Trophoblast cell (in vitro differentiated cells and primary cell): ENCODE data around the gene CAPZB.

Experiments
- DNase-seq, 2 donors: peaks; one replicate each; pipeline ENCODE4 v3.0.0-alpha.2; 2016
- H2AFZ ChIP-seq: 2 replicates; pipeline ENCODE4 v1.6.1; 2013; ENCODE audit warnings: low read length, moderate library complexity, mild to moderate bottlenecking; ENCODE audit not compliant: insufficient read depth, poor library complexity
- H2AK5ac ChIP-seq: 2 replicates; pipeline ENCODE4 v1.6.1; 2013; ENCODE audit warnings: mild to moderate bottlenecking, low read length
- H2BK120ac ChIP-seq: 2 replicates; pipeline ENCODE4 v1.6.1; 2013; ENCODE audit warnings: low read length, mild to moderate bottlenecking, moderate library complexity; ENCODE audit not compliant: insufficient read depth, poor library complexity
- H2BK12ac ChIP-seq: 2 replicates; pipeline ENCODE4 v1.6.1; 2013; ENCODE audit warnings: mild to moderate bottlenecking, low read length, moderate library complexity
- H2BK5ac ChIP-seq: 2 replicates; pipeline ENCODE4 v1.6.1; 2013; ENCODE audit warnings: low read length, low read depth, moderate library complexity, mild to moderate bottlenecking; ENCODE audit not compliant: poor library complexity
- H3K14ac ChIP-seq: 2 replicates; pipeline ENCODE4 v1.6.1; 2013; ENCODE audit warnings: mild to moderate bottlenecking, low read length
- H3K18ac ChIP-seq: 2 replicates; pipeline ENCODE4 v1.6.1; 2013; ENCODE audit warnings: mild to moderate bottlenecking, low read length
- H3K23ac ChIP-seq: 2 replicates; pipeline ENCODE4 v1.6.1; 2013; ENCODE audit warnings: low read length
- H3K27ac ChIP-seq: 2 replicates; pipeline ENCODE4 v1.5.1; 2013; ENCODE audit warnings: low read depth, mild to moderate bottlenecking, inconsistent platforms, low read length, moderate library complexity
- H3K27me3 ChIP-seq: 2 replicates; pipeline ENCODE4 v1.6.1; 2013; ENCODE audit warnings: inconsistent platforms, mild to moderate bottlenecking, low read length, moderate library complexity; ENCODE audit not compliant: insufficient read depth
- H3K36me3 ChIP-seq, 2 experiments: 1 replicate in 1 of 2; 2 replicates in 1 of 2; pipeline ENCODE4 v1.6.1; 2013; ENCODE audit warnings: low read length in 2 of 2, mild to moderate bottlenecking in 2 of 2, moderate library complexity in 1 of 2; ENCODE audit not compliant: insufficient read depth in 2 of 2, control insufficient read depth in 1 of 2
- H3K4ac ChIP-seq: 2 replicates; pipeline ENCODE4 v1.6.1; 2013; ENCODE audit warnings: low read depth, mild to moderate bottlenecking, low read length, moderate library complexity
- H3K4me1 ChIP-seq, 2 experiments: 1 replicate in 1 of 2; 2 replicates in 1 of 2; pipeline ENCODE4 v1.6.1; 2013; ENCODE audit warnings: low read length in 2 of 2, mild to moderate bottlenecking in 2 of 2, moderate library complexity in 1 of 2; ENCODE audit not compliant: insufficient read depth in 2 of 2, control insufficient read depth in 1 of 2
- H3K4me2 ChIP-seq: 2 replicates; pipeline ENCODE4 v1.6.1; 2013; ENCODE audit warnings: inconsistent platforms, mild to moderate bottlenecking, low read length, moderate library complexity
- H3K4me3 ChIP-seq: 2 replicates; pipeline ENCODE4 v1.5.1; 2013; ENCODE audit warnings: mild to moderate bottlenecking, low read depth, low read length, inconsistent platforms
- H3K79me1 ChIP-seq: one replicate; pipeline ENCODE4 v1.6.1; 2013; ENCODE audit warnings: low read length
- H3K79me2 ChIP-seq: 2 replicates; pipeline ENCODE4 v1.6.1; 2013; ENCODE audit warnings: low read length, mild to moderate bottlenecking; ENCODE audit not compliant: control insufficient read depth, insufficient read depth, poor library complexity
- H3K9ac ChIP-seq: 2 replicates; pipeline ENCODE4 v1.6.1; 2013; ENCODE audit warnings: mild to moderate bottlenecking, low read length
- H3K9me3 ChIP-seq: 2 replicates; pipeline ENCODE4 v1.6.1; 2013; ENCODE audit warnings: low read depth, mild to moderate bottlenecking, control low read depth, inconsistent platforms, low read length; ENCODE audit not compliant: insufficient read depth
- H4K12ac ChIP-seq: 2 replicates; pipeline ENCODE4 v1.6.1; 2013; ENCODE audit warnings: low read depth, mild to moderate bottlenecking, low read length, moderate library complexity
- H4K8ac ChIP-seq: 2 replicates; pipeline ENCODE4 v1.6.1; 2013; ENCODE audit warnings: low read depth, mild to moderate bottlenecking, low read length, moderate library complexity
- H4K91ac ChIP-seq: one replicate; pipeline ENCODE4 v1.6.1; 2013; ENCODE audit warnings: low read depth, mild to moderate bottlenecking, low read length, moderate library complexity
- WGBS: extraction: QIAGEN DNeasy Blood & Tissue Kit; methylation state at CpG from one replicate; pipeline ENCODE4 v1.1.7; 2013; ENCODE audit warnings: missing lambda C conversion rate; ENCODE audit not compliant: insufficient read length, insufficient coverage; ENCODE audit errors: extremely low coverage; 5-methylcytosine and 5-hydroxymethylcytosine counted together

Gene CAPZB

GRCh38 chr1:19357299-19357986 lies 127.9 kb downstream of the CAPZB start:
- no peak overlapping the region for H3K4me3 ChIP-seq
- no peak for DNase-seq
- WGBS, result no CpG with 5 or more reads among the region's 13 CpGs

GRCh38 chr1:19356266-19356665 lies 129.1 kb downstream of the CAPZB start:
- H3K79me1 ChIP-seq, result no peaks in the 10 kb centered on the region
- H2BK5ac ChIP-seq, result no peak overlapping the region
- no peaks in the 10 kb centered on the region for H3K9me3 ChIP-seq
- DNase-seq, result no peak
- H3K36me3 ChIP-seq, result peaks cover 58 to 65% of the 10 kb centered on the region in 2 experiments
- H4K12ac ChIP-seq, result no peak overlapping the region
- H3K4me2 ChIP-seq, result no peak overlapping the region
- peaks cover 0 to under 1% of the 10 kb centered on the region in 2 experiments for H3K4me1 ChIP-seq
- no peak overlapping the region for H3K9ac ChIP-seq
- no peak overlapping the region for H3K4me3 ChIP-seq
- H3K14ac ChIP-seq, result no peak overlapping the region
- no peak overlapping the region for H2BK12ac ChIP-seq
- H4K91ac ChIP-seq, result no peak overlapping the region
- H2AK5ac ChIP-seq, result no peak overlapping the region
- H3K79me2 ChIP-seq, result peaks cover 3% of the 10 kb centered on the region
- H2BK120ac ChIP-seq, result no peak overlapping the region
- no peak overlapping the region for H2AFZ ChIP-seq
- no peak overlapping the region for H3K4ac ChIP-seq
- H3K27me3 ChIP-seq, result no peaks in the 10 kb centered on the region
- no peak overlapping the region for H3K18ac ChIP-seq
- WGBS, result no CpG with 5 or more reads among the region's 5 CpGs
- H3K27ac ChIP-seq, result no peak overlapping the region
- no peak overlapping the region for H4K8ac ChIP-seq
- no peak overlapping the region for H3K23ac ChIP-seq

More at GRCh38 chr1:19357299-19357986, 127.9 kb downstream of the CAPZB start:
- peaks cover 50 to 55% of the 10 kb centered on the region in 2 experiments for H3K36me3 ChIP-seq
- H4K8ac ChIP-seq, result no peak overlapping the region
- no peak overlapping the region for H2AK5ac ChIP-seq
- no peak overlapping the region for H4K91ac ChIP-seq
- H4K12ac ChIP-seq, result no peak overlapping the region
- no peak overlapping the region for H3K23ac ChIP-seq
- H3K9ac ChIP-seq, result no peak overlapping the region
- H2AFZ ChIP-seq, result no peak overlapping the region
- no peaks in the 10 kb centered on the region for H3K79me1 ChIP-seq
- H3K27me3 ChIP-seq, result no peaks in the 10 kb centered on the region
- no peak overlapping the region for H3K18ac ChIP-seq
- no peak overlapping the region for H2BK5ac ChIP-seq
- H3K79me2 ChIP-seq, result peaks cover 3% of the 10 kb centered on the region
- H3K4me1 ChIP-seq, result peaks cover 2 to 3% of the 10 kb centered on the region in 2 experiments
- H3K4ac ChIP-seq, result no peak overlapping the region
- no peak overlapping the region for H2BK120ac ChIP-seq
- H3K9me3 ChIP-seq, result no peaks in the 10 kb centered on the region
- H3K4me2 ChIP-seq, result no peak overlapping the region
- no peak overlapping the region for H3K14ac ChIP-seq
- no peak overlapping the region for H3K27ac ChIP-seq
- no peak overlapping the region for H2BK12ac ChIP-seq

- Histone ChIP-seq H2AK5ac (no peak overlapping the region), H3K79me2 (no peaks in the 10 kb centered on the region), H4K8ac (no peak overlapping the region), H3K23ac (no peak overlapping the region), H3K27ac (no peak overlapping the region), H3K14ac (no peak overlapping the region), H4K12ac (no peak overlapping the region), H3K4me3 (no peak overlapping the region), H4K91ac (no peak overlapping the region), H3K36me3 (peaks cover 61 to 71% of the 10 kb centered on the region in 2 experiments), H3K27me3 (no peaks in the 10 kb centered on the region), H3K9me3 (no peaks in the 10 kb centered on the region), H3K18ac (no peak overlapping the region), H3K4me2 (no peak overlapping the region), H2BK5ac (no peak overlapping the region), H3K9ac (no peak overlapping the region), H3K4me1 (no peaks in the 10 kb centered on the region), H2BK120ac (no peak overlapping the region), H3K79me1 (no peaks in the 10 kb centered on the region), H3K4ac (no peak overlapping the region), H2BK12ac (no peak overlapping the region), H2AFZ (no peak overlapping the region)
- WGBS, result no CpG with 5 or more reads among the region's 6 CpGs
- DNase-seq, result no peak
Measured at GRCh38 chr1:19354531-19354981, 130.8 kb downstream of the CAPZB start.

- no CpG with 5 or more reads among the region's 8 CpGs for WGBS
Measured at GRCh38 chr1:19353596-19353995, 131.7 kb downstream of the CAPZB start.

More at GRCh38 chr1:19353596-19353995, 131.7 kb downstream of the CAPZB start:
- H4K12ac ChIP-seq, result no peak overlapping the region
- no peaks in the 10 kb centered on the region for H3K9me3 ChIP-seq
- no peak overlapping the region for H2BK12ac ChIP-seq
- H4K91ac ChIP-seq, result no peak overlapping the region
- no peaks in the 10 kb centered on the region for H3K27me3 ChIP-seq
- no peak overlapping the region for H3K23ac ChIP-seq
- no peak overlapping the region for H3K14ac ChIP-seq
- H3K4me1 ChIP-seq, result no peaks in the 10 kb centered on the region
- no peak overlapping the region for H2BK120ac ChIP-seq
- H2BK5ac ChIP-seq, result no peak overlapping the region
- H3K79me2 ChIP-seq, result no peaks in the 10 kb centered on the region
- H3K18ac ChIP-seq, result no peak overlapping the region
- H4K8ac ChIP-seq, result no peak overlapping the region
- no peak overlapping the region for H3K4me2 ChIP-seq
- H3K36me3 ChIP-seq, result peaks cover 65 to 77% of the 10 kb centered on the region in 2 experiments
- H2AFZ ChIP-seq, result no peak overlapping the region
- peak overlapping the region; percentile 40 for H3K4me3 ChIP-seq
- no peak overlapping the region for H3K4ac ChIP-seq
- DNase-seq, result no peak
- no peak overlapping the region for H3K9ac ChIP-seq
- H3K27ac ChIP-seq, result no peak overlapping the region
- no peak overlapping the region for H2AK5ac ChIP-seq
- no peaks in the 10 kb centered on the region for H3K79me1 ChIP-seq
